CD4-positive, alpha-beta T cell (primary cell): ENCODE data around the gene TIAM1. TPM values are rescaled to one million over a fixed set of nuclear protein-coding genes. Genes with fewer than 3 reads are reported as not detected.

ENCODE experiments used
- ATAC-seq: fragments of 200-7000 bp; cut with Tn5 transposase; one replicate; pipeline ENCODE4 v1.10.0; 2022; ENCODE audit warnings: mild to moderate bottlenecking; ENCODE audit not compliant: poor library complexity
- CTCF ChIA-PET: fragments of 350-600 bp; sonication (Branson Sonifier 250); formaldehyde crosslinking; loops from one replicate; lab custom pipeline; 2021; ENCODE audit warnings: antibody characterized with exemption, inconsistent platforms; lab: Charles Lee
- POLR2A ChIA-PET: fragments of 350-600 bp; sonication (Branson Sonifier 250); formaldehyde crosslinking; loops from one replicate; lab custom pipeline; 2021; ENCODE audit warnings: antibody characterized with exemption, inconsistent platforms; lab: Charles Lee
- DNase-seq, 14 experiments: peaks; one replicate each; pipeline ENCODE4 v3.0.0-alpha.2; 2013 to 2020; ENCODE audit warnings: mixed read lengths in 2 of 14
- H3K27ac ChIP-seq, 2 donors: one replicate each; pipeline versions ENCODE4 v1.5.1 to v1.7.0; 2013; ENCODE audit warnings: low read length in 2 of 2, low read depth in 1 of 2, mild to moderate bottlenecking in 1 of 2
- H3K27me3 ChIP-seq, 2 experiments: 1 replicate in 1 of 2; 2 replicates in 1 of 2; pipeline versions ENCODE4 v1.6.1 to v1.7.0; 2013; ENCODE audit warnings: low read length in 2 of 2, control low read depth in 1 of 2, mild to moderate bottlenecking in 1 of 2, moderate library complexity in 1 of 2; ENCODE audit not compliant: insufficient read depth in 2 of 2, control insufficient read depth in 1 of 2
- H3K36me3 ChIP-seq: one replicate; pipeline ENCODE4 v1.6.1; 2013; ENCODE audit warnings: low read length, control low read depth; ENCODE audit not compliant: insufficient read depth
- H3K4me1 ChIP-seq: one replicate; pipeline ENCODE4 v1.6.1; 2013; ENCODE audit warnings: low read length, control low read depth; ENCODE audit not compliant: insufficient read depth
- H3K4me3 ChIP-seq: one replicate; pipeline ENCODE4 v1.5.1; 2013; ENCODE audit warnings: mild to moderate bottlenecking, low read length, moderate library complexity
- H3K9me3 ChIP-seq, 2 experiments: 1 replicate in 1 of 2; 2 replicates in 1 of 2; pipeline versions ENCODE4 v1.6.1 to v1.7.0; 2013; ENCODE audit warnings: low read length in 2 of 2, mild to moderate bottlenecking in 2 of 2, control low read depth in 1 of 2, moderate library complexity in 1 of 2; ENCODE audit not compliant: control insufficient read depth in 1 of 2, insufficient read depth in 1 of 2
- H3K27ac Mint-ChIP-seq: one replicate; pipeline ENCODE4 v1.8.0; 2020; ENCODE audit warnings: mixed read lengths
- H3K27me3 Mint-ChIP-seq: one replicate; pipeline ENCODE4 v1.8.0; 2021; ENCODE audit warnings: mixed read lengths
- H3K36me3 Mint-ChIP-seq: one replicate; pipeline ENCODE4 v1.8.0; 2021; ENCODE audit warnings: low read depth, mixed read lengths
- H3K4me1 Mint-ChIP-seq: one replicate; pipeline ENCODE4 v1.8.0; 2021; ENCODE audit warnings: low read depth, mixed read lengths
- H3K4me3 Mint-ChIP-seq: one replicate; pipeline ENCODE4 v1.8.0; 2020; ENCODE audit warnings: mild to moderate bottlenecking, mixed read lengths
- H3K9me3 Mint-ChIP-seq: one replicate; pipeline ENCODE4 v1.8.0; 2020; ENCODE audit warnings: mixed read lengths
- intact Hi-C, 2 experiments: fragments of 100-400 bp; cut with DNase I in 1 of 2; cut with micrococcal nuclease in 1 of 2; formaldehyde crosslinking; loops; one replicate each; pipeline versions ENCODE4 v1.15.1 to v1.9.0; 2023 to 2025; cut with DNase I, micrococcal nuclease
- total RNA-seq, 174 experiments: library from RNA in 2 of 174; stranded (reverse) in 2 of 174; gene quantifications; one replicate each; pipeline ENCODE4 v1.2.3 and lab custom pipeline; 2021 to 2026
- TF ChIP-seq, protein P1 (sequence below): fragments of 200-600 bp; IDR thresholded peaks from one replicate; pipeline ENCODE4 v1.8.0; 2022; ENCODE audit warnings: antibody characterized with exemption, mild to moderate bottlenecking

Gene TIAM1
- total RNA-seq, 2 experiments from 2014 or later, result 39.6 to 39.8 TPM

DNA sequence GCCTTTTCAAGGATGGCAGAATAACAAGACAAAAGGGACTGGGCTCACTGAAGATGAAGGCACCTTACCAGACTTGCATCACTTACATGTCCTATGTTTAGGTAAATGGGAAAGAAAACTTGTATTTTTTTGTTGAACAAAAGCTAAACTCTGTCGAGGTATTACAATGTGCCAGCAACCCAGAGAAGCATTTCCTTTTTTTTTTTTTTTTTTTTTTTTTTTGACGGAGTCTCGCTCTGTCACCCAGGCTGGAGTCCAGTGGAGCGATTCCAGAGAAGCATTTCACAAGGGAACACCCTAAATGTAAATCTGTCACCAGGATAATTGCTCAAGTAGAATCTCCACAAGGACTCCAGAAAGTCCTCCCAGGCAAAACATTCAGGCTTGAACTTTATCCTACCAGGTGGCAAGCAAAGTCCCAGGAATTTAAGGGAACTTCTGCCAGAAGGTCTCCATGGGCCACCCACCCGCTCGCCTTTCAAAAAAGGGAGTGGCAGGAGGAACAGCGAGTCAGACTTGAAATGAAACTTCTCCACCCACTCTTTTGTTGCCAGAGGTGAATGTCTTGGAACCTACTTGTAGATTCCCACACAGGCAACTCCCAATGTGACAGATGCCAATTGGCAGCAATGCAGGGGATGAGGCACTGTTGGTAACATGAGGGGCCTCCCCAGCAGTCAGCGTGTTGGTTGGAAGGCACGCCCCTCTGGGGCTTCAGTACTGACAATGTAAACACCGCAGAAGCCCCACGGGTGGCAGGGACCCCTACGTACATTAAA, 125.0 kb downstream of the TIAM1 start:
- Mint-ChIP-seq H3K4me3 (no peak overlapping the region), H3K36me3 (no peaks in the 10 kb centered on the region), H3K27ac (no peak overlapping the region), H3K9me3 (no peaks in the 10 kb centered on the region), H3K27me3 (no peaks in the 10 kb centered on the region), H3K4me1 (no peaks in the 10 kb centered on the region)
- no peaks in the 10 kb centered on the region for H3K4me1 ChIP-seq
- no peaks in the 10 kb centered on the region for H3K9me3 ChIP-seq
- DNase-seq, result no peak
- CTCF ChIA-PET, result interaction anchor here (0.6 to 0.7 kb wide), 2 partner anchors 249 to 877 kb away, joined by 3 to 4 read pairs; no protein-coding TSS in a partner anchor
- intact Hi-C loops, result no loop called here
- no peak overlapping the region for H3K27ac ChIP-seq
- ATAC-seq, result no peak
- no peaks in the 10 kb centered on the region for H3K27me3 ChIP-seq
- H3K36me3 ChIP-seq, result no peaks in the 10 kb centered on the region
- H3K4me3 ChIP-seq, result no peak overlapping the region
- TF ChIP-seq, protein P1, sequence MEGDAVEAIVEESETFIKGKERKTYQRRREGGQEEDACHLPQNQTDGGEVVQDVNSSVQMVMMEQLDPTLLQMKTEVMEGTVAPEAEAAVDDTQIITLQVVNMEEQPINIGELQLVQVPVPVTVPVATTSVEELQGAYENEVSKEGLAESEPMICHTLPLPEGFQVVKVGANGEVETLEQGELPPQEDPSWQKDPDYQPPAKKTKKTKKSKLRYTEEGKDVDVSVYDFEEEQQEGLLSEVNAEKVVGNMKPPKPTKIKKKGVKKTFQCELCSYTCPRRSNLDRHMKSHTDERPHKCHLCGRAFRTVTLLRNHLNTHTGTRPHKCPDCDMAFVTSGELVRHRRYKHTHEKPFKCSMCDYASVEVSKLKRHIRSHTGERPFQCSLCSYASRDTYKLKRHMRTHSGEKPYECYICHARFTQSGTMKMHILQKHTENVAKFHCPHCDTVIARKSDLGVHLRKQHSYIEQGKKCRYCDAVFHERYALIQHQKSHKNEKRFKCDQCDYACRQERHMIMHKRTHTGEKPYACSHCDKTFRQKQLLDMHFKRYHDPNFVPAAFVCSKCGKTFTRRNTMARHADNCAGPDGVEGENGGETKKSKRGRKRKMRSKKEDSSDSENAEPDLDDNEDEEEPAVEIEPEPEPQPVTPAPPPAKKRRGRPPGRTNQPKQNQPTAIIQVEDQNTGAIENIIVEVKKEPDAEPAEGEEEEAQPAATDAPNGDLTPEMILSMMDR, result no peak
- POLR2A ChIA-PET, result no interaction called here

DNA sequence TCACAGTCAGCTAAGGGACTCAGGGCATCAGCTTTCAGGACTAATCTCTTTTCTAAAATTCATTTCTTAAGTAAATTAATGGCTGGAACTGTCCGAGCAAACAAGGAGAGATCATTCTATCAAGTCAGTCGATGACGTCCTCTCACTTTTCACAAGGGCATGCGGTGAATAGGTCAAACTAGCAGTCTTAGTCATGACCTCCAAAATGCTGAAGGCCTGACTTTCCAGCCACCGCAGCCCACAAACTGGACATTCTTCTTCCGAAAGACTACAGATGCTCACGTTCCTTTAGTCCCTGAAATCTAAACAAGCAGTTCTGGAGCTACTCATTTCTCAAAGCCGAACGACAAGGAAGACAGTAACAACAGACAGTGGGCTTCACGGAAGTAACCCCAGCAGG, 127.9 kb downstream of the TIAM1 start:
- Mint-ChIP-seq H3K36me3 (no peaks in the 10 kb centered on the region), H3K9me3 (no peaks in the 10 kb centered on the region), H3K4me1 (no peaks in the 10 kb centered on the region), H3K27ac (no peak overlapping the region), H3K4me3 (no peak overlapping the region), H3K27me3 (no peaks in the 10 kb centered on the region)
- POLR2A ChIA-PET, result no interaction called here
- CTCF ChIA-PET, result no interaction called here
- no peak for DNase-seq
- Histone ChIP-seq H3K36me3 (no peaks in the 10 kb centered on the region), H3K4me3 (no peak overlapping the region), H3K9me3 (no peaks in the 10 kb centered on the region), H3K27ac (no peak overlapping the region), H3K27me3 (no peaks in the 10 kb centered on the region), H3K4me1 (no peaks in the 10 kb centered on the region)
- ATAC-seq, result no peak
- intact Hi-C loops, result no loop called here
- TF ChIP-seq, protein P1, result no peak

DNA sequence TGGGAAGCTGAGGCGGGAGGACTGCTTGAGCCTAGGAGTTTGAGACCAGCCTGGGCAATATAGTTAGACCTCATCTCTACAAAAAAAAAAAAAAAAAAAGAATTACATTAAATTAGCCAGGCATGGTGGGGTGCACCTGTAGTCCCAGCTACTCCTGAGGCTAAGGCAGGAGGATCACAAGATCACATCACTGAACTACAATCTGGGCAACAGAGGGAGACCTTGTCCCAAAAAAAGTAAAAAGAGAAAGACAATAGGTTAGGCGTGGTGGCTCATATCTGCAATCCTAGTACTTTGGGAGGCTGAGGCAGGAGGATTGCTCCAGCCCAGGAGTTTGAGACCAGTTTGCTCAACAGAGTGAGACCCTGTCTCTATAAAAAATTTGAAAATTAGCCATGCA, 130.3 kb downstream of the TIAM1 start:
- Histone ChIP-seq H3K36me3 (no peaks in the 10 kb centered on the region), H3K4me3 (no peak overlapping the region), H3K4me1 (no peaks in the 10 kb centered on the region), H3K27ac (no peak overlapping the region), H3K27me3 (no peaks in the 10 kb centered on the region), H3K9me3 (no peaks in the 10 kb centered on the region)
- no peaks in the 10 kb centered on the region for H3K4me1 Mint-ChIP-seq
- DNase-seq (peak in 4 of 14 experiments; percentile 8 to 45 (median 36)), ATAC-seq (no peak)
- TF ChIP-seq, protein P1, result no peak
- H3K27me3 Mint-ChIP-seq, result no peaks in the 10 kb centered on the region
- H3K36me3 Mint-ChIP-seq, result no peaks in the 10 kb centered on the region
- no peaks in the 10 kb centered on the region for H3K9me3 Mint-ChIP-seq
- intact Hi-C loops, result loop anchor here in 1 of 2 experiments (1.0 kb wide), 1 partner anchor 367 kb away; no protein-coding TSS in a partner anchor
- no peak overlapping the region for H3K27ac Mint-ChIP-seq
- H3K4me3 Mint-ChIP-seq, result no peak overlapping the region
- ChIA-PET CTCF (interaction anchor here (1.0 to 2.2 kb wide), 2 partner anchors 186 to 367 kb away, joined by 3 to 8 read pairs; no protein-coding TSS in a partner anchor), POLR2A (no interaction called here)
